Measurements from ENCODE around the gene PRND.
"Not testable (repeated sequence)": the region's sequence is repeated elsewhere in the genome, so short reads cannot be mapped to it uniquely, and the experiment has no call there.

Gene PRND, protein sequence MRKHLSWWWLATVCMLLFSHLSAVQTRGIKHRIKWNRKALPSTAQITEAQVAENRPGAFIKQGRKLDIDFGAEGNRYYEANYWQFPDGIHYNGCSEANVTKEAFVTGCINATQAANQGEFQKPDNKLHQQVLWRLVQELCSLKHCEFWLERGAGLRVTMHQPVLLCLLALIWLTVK

DNA sequence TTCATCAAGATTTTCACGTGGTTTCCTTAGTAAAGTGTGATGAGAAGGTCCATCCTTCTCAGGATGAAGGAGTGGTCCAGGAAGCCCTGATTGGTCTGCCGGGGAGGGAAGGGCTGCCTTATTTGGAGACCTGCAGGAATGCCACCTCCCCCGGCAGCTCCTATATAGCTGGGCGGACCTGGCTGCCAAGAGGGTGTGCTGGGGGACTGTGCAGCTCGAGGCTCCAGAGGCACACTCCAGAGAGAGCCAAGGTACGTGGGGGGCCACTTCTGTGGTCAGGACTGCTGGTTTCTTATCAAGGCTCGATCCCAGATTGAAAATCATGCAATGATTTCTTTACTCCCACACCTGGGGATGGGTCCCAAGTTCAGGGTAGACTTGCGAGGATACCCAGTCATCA lies at the start of gene PRND:
TSS of gene PRND (plus strand) at position 191 of the 400 bp plus-strand sequence. CDS start 2,643 bp downstream, outside the sequence.
- in situ Hi-C loops (cut with MboI; ENCODE audit: low sequenced_read_pairs) = no loop called here

DNA sequence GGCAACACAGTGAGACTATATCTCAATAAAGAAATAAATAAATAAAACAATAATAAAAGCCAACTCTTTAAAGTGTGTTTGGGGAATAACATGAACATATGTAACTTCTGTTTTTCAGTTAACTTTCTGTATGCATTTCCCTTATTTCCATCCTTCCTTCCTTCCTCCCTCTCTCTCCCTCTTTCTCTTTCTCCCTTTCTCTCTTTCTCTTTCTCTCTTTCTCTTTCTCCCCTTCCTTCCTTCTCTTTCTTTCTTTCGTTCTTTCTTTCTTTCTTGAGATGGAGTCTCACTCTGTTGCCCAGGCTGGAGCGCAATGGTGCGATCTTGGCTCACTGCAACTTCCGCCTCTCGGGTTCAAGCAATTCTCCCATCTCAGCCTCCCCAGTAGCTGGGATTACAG lies 48.8 kb upstream of the PRND start:
- in situ Hi-C loops (cut with MboI; ENCODE audit: low sequenced_read_pairs) = no loop called here

DNA sequence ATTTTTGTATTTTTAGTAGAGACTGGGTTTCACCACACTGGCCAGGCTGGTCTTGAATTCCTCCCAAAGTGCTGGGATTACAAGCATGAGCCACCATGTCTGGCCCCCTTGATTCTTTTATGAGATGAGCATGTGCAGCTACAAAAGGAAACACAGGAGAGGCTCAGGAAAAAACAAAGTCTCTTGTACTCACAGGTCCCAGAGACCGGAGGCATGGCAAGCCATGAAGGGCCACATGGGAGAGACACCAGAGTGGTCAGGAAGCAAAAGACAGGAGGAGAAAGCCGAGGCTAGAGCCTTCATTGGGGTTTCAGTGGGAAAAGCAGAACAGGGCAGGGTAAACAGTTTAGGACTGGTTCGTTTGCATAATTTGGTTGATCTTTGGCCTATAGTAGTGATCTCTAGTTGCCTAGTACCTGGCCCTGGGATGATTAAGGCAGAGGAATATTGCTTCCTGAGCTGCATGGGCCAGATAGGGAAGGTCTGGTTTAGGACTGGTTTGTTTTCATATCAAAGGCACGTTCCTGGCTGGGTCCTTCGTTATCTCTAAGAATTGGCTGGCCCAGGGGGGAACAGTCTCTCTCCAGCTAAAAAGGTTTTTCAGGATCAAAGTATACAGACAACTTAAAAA lies 48.2 kb upstream of the PRND start:
- in situ Hi-C loops (cut with MboI; ENCODE audit: low sequenced_read_pairs) = no loop called here

DNA sequence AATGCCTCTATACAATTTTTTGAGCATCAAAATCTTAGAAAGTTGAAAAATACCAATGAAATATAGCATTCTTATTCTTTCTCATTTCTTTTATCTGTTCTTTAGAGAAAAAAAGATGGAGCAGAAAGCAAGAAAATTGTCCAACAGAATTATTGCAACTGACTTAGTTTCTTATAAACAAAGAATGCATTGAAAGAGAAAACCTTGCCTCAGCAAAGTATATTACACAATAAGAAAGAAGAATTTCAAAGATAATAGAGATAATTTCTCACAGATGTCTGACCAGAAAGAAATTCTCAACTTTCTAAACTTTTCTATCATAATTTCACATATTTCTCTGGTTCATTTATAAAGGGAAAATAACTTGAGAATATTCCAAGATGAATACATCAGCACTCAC lies 47.0 kb upstream of the PRND start:
- in situ Hi-C loops (cut with MboI; ENCODE audit: low sequenced_read_pairs) = no loop called here

DNA sequence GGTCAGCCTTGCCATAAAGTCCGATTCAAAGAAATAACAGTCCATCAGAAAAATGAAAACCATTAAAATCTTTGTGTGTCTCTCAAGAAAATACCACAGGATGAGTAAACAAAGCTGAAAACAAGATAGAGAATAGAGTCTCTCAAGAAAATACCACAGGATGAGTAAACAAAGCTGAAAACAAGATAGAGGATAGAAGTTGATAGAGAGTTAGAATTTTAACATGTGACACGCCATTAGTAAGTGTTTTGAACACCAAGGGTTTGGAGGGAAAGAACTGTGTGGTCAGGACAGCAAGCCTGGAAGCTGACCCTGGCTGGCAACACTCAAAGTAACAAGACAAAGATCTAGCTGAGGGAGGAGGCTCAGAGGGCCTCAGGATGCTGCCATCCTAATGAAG lies 43.9 kb upstream of the PRND start:
- in situ Hi-C loops (cut with MboI; ENCODE audit: low sequenced_read_pairs) = no loop called here

DNA sequence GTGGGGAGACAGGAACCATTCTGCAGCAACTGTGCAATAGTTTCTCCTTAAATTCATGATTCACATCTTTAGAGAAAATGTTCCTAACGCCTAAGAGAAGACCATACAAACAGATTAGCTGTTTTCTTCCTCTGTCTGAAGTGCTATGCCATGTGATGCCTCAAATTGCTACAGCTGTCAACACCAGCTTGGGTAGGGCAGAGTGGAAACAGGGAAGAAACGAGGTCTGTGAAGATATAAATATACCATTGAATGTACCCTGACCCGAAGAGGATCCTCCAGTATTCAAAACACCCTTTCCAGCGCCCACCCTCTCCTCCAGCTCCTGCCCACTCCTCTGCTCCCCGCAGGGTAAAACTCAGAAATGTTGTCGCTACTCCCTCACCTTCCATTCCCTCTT lies 40.3 kb upstream of the PRND start:
- in situ Hi-C loops (cut with MboI; ENCODE audit: low sequenced_read_pairs) = no loop called here

DNA sequence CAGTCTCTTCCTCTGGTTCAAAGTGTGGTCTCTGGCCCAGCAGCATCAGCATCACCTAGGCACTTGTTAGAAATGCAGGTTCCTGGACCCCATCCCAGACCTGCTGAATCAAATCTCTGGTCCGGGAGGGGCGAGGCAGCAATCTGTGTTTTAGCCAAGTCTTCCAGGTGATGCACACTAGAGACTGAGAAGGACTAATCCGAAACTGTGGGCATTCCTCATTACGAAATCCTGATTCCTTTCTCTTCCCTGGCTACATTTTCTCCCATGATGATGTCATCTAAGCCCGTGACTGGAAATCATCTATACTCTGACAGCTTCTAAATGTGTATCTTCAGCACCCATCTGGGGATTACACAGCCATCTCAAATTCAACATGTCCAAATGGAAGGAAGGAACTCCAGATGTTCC lies 39.7 kb upstream of the PRND start:
- in situ Hi-C loops (cut with MboI; ENCODE audit: low sequenced_read_pairs) = no loop called here

DNA sequence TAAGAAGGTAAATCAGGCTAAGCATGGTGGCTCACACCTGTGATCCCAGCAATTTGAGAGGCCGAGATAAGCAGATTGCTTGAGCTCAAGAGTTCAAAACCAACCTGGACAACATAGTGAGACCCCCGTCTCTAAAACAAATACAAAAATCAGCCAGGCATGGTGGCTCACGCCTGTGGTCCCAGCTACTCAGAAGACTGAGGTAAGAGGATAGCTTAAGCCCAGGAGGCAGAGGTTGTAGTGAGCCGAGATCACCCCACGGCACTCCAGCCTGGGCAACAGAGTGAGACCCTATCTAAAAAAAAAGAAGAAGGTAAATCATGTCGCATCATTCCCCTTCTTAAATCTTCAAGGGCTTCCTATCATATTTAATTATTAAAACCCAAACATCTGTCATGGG lies 39.0 kb upstream of the PRND start:
- in situ Hi-C loops (cut with MboI; ENCODE audit: low sequenced_read_pairs) = no loop called here

DNA sequence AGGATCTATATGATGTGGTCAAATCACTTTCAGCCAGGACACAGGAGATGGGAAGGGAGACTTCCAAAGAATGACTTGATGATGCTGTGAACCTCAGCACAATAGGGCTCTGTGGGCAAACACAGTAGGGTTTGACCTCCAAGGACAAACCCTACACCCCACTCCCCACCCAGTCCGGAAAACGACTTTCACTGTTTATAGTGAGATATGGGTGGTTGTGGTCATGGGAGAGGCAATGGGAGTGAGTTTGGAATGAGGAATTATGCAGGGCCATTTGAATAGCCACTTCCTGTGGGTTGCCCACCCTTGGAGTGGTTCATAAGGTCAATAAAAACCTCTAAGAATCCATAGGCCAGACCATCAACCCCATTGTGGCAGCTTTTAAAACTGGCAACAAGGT lies 38.4 kb upstream of the PRND start:
- in situ Hi-C loops (cut with MboI; ENCODE audit: low sequenced_read_pairs) = no loop called here

DNA sequence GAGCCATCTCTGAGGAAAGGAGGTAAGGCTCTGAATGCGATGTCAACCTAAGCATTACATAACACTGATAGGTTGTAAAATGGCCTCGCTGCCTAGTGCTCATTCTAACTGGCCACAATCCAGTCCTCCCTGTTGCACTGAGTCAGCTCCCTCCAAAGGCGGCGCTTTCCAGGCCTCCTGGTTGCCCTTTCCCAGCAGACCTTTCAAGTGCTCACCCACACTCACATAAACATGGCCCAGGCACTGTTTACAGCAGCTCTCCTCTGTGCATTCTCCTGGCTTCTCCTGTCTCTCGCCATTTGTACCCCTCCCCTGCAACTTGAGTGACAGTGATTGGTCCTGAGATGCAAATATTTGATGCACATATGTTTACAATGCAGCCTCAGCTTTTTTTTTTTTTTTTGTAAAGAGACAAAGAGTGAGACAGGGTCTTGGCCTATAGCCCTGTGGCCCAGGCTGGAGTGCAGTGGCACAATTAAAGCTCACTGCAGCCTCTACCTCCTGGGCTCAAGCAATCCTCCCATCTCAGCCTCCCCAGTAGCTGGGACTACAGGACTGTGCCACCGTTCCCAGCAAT lies 36.8 kb upstream of the PRND start:
- in situ Hi-C loops (cut with MboI; ENCODE audit: low sequenced_read_pairs) = no loop called here

DNA sequence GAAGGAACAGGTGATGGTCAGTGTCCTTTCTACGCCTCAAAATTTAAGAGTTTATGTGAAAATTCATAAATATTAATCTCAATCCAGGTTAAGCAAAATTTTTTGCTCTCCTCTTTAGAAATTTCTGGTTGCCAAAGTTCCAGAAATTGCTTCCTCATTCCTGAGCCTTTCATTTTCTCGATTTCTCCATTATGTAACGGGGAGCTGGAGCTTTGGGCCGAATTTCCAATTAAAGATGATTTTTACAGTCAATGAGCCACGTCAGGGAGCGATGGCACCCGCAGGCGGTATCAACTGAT lies 35.8 kb upstream of the PRND start:
- in situ Hi-C loops (cut with MboI; ENCODE audit: low sequenced_read_pairs) = no loop called here

DNA sequence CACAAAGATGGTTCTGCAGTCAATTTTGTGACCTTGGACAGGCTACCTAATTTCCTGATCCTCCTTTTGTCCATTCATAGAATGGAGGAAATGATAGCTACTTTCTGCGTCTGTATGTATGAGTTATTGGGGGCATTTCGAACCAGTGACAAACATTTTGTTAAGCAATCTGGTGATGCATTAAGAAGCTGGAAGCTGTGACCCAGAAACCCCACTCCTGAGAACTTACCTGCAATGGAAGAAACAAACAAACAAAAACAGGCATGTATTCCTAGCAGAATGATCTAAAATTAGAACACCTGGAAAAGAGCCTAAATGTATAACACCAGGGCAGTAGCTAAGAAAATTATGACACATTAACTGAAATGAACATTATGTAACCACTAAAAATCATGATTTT lies 33.4 kb upstream of the PRND start:
- in situ Hi-C loops (cut with MboI; ENCODE audit: low sequenced_read_pairs) = no loop called here

DNA sequence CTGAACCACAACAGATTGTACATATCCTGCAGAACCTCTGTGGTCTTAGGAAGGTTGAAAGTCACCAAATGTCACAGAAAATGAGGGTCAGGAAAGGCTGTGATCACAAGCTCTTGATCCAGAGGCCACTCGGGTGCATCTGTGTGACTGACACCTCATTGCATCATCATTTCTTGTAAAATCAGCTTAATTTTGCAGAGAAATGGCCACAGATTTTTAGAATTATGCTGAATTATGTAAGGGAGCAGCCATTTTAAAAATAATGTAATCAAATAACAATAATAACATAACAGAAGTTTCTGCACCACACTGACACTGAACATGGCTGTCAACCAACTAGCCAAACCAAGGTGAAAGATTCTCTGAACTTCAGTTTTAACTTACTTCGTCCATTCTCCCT lies 32.5 kb upstream of the PRND start:
- in situ Hi-C loops (cut with MboI; ENCODE audit: low sequenced_read_pairs) = no loop called here

DNA sequence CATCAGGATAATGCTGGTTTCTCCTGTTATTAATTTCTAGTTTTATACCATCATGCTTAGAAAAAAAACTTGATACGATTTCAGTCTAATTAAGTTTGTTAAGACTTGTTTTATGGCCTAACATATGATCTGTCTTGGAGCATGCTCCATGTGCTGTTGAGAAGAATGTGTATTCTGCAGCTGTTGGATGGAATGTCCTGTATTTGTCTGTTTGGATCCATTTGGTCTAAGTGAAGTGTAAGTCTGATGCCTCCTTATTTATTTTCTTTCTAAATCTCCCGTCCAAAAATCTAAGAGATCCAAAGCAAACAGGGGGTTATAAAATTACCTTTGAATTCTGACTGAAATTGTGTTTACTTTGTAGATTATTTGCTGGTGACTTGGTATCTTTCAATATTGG lies 30.0 kb upstream of the PRND start:
- in situ Hi-C loops (cut with MboI; ENCODE audit: low sequenced_read_pairs) = no loop called here

DNA sequence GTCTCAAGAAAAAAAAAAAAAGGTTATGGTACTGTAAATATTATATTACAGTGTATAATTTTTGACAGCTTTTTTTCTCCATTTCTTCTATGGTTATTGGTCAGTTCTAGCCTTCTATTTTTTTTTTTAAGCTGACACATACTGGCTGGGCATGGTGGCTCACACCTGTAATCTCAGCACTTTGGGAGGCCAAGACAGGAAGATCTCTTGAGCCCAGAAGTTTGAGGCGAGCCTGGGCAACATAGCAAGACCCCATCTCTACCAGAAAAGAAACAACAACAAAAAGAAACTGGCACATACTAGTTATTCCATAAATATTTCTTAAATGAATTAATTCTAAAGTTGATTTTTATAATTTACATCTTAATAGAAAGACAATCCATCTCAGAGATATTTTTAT lies 27.6 kb upstream of the PRND start:
- in situ Hi-C loops (cut with MboI; ENCODE audit: low sequenced_read_pairs) = no loop called here

DNA sequence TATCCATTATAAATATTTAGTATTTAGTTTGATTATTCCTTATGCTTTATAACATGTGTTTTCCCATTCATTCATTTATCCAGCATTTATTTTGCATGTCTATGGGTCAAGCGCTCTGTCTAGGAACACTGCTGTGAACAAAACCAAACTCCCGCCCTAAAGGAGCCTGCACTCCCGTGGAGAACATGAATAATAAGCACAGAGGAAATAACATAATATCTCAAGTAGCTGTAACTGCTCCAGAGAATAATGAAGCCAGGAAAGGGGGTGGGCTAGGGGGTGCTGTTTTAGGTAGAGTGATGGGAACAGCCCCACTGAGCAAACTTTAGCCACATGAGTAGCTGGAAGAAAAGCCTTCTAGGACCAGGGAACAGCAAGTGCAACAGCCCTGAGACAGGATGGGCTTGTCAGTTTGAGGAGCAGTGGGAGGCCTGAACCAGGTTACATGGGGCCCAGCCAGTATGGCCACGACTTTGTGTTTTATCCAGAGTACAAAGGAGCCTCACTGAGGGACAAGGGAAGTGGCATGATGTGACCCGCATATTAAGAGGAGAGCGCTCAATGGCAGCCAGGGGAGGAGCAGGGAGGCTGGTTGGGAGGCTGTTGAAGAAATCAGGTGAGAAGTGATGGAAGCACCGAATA lies 24.4 kb upstream of the PRND start:
- in situ Hi-C loops (cut with MboI; ENCODE audit: low sequenced_read_pairs) = no loop called here

DNA sequence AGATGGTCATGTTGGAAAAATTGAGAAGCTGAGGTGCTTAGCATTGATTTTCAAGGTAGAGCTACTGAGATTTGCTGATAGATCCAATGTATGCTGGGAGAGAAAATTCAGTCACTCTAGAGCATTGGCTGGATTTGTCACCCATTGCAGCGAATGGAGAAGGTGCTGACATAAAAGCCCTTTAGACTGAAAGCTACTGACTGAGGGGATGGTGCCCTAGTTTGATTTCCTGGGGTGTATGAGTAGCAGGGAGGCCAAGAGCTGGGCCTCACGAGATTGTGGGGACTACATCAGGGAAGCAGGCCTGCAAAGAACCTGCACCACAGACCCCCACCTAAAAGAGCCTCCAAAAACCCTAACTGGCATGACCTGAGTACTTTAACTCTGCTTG lies 23.9 kb upstream of the PRND start:
- in situ Hi-C loops (cut with MboI; ENCODE audit: low sequenced_read_pairs) = no loop called here

DNA sequence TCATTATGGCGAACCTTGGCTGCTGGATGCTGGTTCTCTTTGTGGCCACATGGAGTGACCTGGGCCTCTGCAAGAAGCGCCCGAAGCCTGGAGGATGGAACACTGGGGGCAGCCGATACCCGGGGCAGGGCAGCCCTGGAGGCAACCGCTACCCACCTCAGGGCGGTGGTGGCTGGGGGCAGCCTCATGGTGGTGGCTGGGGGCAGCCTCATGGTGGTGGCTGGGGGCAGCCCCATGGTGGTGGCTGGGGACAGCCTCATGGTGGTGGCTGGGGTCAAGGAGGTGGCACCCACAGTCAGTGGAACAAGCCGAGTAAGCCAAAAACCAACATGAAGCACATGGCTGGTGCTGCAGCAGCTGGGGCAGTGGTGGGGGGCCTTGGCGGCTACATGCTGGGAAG lies 22.5 kb upstream of the PRND start:
- in situ Hi-C loops (cut with MboI; ENCODE audit: low sequenced_read_pairs) = no loop called here

DNA sequence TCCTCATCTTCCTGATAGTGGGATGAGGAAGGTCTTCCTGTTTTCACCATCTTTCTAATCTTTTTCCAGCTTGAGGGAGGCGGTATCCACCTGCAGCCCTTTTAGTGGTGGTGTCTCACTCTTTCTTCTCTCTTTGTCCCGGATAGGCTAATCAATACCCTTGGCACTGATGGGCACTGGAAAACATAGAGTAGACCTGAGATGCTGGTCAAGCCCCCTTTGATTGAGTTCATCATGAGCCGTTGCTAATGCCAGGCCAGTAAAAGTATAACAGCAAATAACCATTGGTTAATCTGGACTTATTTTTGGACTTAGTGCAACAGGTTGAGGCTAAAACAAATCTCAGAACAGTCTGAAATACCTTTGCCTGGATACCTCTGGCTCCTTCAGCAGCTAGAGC lies 21.8 kb upstream of the PRND start:
- in situ Hi-C loops (cut with MboI; ENCODE audit: low sequenced_read_pairs) = no loop called here

DNA sequence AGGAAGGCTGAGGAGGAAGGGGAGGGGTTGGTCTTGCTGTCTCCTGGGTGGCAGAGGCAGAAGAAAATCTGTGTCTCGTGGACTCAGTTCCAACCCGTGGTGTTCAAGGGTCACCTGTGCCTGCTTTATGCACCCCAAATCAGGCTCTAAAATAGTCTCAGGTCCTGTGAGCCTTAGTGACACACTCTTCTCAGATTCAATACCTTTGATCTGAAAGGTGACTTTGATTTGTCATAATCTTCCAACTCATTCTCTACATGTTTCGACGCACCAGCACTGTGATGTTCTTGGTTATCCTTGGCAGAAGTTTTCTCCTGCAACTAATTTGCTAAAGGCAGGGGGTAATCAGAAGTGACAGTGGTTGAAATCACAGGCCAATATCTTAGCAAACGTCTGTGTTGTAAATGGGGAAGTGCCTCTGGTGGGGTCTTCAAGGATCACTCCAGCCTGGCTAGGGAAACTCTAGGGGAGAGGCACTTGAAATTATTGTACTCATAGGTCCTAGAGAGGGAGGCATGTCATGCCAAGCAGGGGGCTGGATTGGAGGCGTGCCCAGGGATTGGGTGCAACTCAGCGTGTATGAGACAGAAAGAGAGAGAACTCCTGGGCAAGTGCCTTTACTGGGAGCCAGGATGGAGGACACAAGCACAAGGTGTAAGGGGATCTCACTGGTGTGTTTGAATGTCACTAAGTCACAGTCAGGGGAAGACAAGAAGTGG lies 19.0 kb upstream of the PRND start:
- in situ Hi-C loops (cut with MboI; ENCODE audit: low sequenced_read_pairs) = no loop called here

DNA sequence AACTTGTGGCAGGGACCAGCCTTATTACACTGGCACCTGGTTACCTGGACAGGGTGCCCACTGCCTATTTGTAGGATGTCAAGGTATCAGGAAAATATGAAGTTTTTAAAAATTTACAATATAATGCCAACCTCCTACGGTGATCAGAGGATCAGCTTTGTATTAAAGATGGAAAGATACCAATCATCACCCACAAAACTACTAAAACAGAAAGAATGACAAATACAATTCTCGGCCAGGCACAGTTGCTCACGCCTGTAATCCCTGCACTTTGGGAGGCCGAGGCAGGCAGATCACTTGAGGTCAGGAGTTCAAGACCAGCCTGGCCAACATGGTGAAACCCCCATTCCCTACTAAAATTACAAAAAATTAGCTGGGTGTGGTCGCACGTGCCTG lies 18.4 kb upstream of the PRND start:
- in situ Hi-C loops (cut with MboI; ENCODE audit: low sequenced_read_pairs) = no loop called here

DNA sequence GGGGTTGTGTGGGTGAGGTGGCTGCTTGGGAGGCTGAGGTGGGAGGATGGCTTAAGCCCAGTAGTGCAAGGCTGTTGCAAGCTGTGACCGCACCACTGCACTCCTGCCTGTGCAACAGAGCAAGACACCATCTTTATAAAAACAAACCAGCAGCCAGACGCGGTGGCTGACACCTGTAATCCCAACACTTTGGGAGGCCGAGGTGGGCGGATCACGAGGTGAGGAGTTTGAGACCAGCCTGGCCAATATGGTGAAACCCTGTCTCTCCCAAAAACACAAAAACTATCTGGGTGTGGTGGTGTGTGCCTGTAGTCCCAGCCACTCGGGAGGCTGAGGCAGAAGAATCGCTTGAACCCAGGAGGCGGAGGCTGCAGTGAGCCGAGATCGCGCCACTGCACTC lies 14.8 kb upstream of the PRND start:
- in situ Hi-C loops (cut with MboI; ENCODE audit: low sequenced_read_pairs) = not testable (repeated sequence)
